ENCODE measurements around the gene HACD3. TPM values are rescaled to one million over a fixed set of nuclear protein-coding genes. Genes with fewer than 3 reads are reported as not detected.

The HACD3 gene
- total and polyA plus RNA-seq, 2 of the 13 experiments (the other 11 are each of a cell fraction or from before 2014, with no cell fraction given) = 73.6 to 161 TPM

DNA sequence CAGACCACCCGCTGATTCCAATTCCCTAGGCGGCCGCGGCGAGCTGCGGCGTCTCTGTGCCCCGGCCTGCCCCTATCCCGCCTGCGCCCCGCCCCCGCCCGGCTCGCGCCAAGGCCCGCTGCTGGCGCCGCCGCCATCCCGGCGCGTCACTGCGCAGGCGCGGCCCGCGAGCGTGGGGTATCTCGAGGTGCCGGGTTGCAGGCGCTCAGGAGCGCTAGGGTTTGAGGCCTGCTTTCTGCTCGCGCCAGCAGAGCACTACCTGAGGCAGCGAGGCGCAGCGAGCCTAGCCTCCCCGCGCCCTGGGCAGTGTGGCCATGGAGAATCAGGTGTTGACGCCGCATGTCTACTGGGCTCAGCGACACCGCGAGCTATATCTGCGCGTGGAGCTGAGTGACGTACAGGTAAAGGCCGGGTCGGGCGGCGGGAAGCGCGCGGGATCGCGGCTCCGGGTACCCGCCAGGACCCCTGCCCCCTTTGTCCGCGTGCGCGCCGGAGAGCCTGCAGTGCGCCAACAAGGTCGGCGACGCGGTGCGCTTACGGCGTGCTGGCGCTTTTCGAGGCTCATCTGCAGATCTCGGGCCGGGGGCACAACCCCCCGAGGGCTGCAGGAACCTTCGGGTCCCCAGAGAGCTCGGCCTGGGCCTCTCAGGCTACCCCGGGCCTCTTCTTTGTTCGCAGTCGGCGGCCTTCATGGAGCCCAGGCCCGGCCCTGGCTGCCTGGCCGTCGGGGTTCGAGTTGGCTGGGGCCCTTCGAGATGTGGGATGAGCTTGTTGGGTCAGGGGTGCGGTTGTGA lies at the start of gene HACD3 (continued):
- TF ChIP-seq ZNF547 (CRISPR knock-in tag; IDR thresholded peaks at IDR 0.05) (peak; percentile 92), KLF16 (CRISPR knock-in tag; IDR thresholded peaks at IDR 0.05) (peak in 1 of 2 experiments; percentile 58; a peak in 1 of 4 replicates), POLR2G (IDR thresholded peaks at IDR 0.05; ENCODE audit: low read depth, low read length) (peak; percentile 73; the same call in 1 of the 2 replicates), ZNF629 (CRISPR knock-in tag; conservative IDR thresholded peaks at IDR 0.05) (no peak), CHD2 (IDR thresholded peaks at IDR 0.05; ENCODE audit: low read depth, low read length) (no peak), ZBTB3 (CRISPR knock-in tag; IDR thresholded peaks at IDR 0.05; ENCODE audit: borderline replicate concordance, low read depth) (0 out of 2 replicates have a peak, but pooled peaks have one; percentile 55), CCDC6 (CRISPR knock-in tag; IDR thresholded peaks at IDR 0.05) (no peak; the same call in 1 of the 2 replicates), ZNF296 (CRISPR knock-in tag; conservative IDR thresholded peaks at IDR 0.05) (no peak), KLF13 (CRISPR knock-in tag; IDR thresholded peaks at IDR 0.05) (0 out of 2 replicates have a peak, but pooled peaks have one; percentile 79), ZNF678 (CRISPR knock-in tag; IDR thresholded peaks at IDR 0.05) (peak; percentile 73; the same call in 1 of the 2 replicates), TEAD2 (CRISPR knock-in tag; IDR thresholded peaks at IDR 0.05) (peak; percentile 63), ZNF672 (CRISPR knock-in tag; IDR thresholded peaks at IDR 0.05) (peak; percentile 85; the same call in 1 of the 2 replicates), RARG (CRISPR knock-in tag; IDR thresholded peaks at IDR 0.05; ENCODE audit: low read depth) (no peak), SRF (IDR thresholded peaks at IDR 0.05; ENCODE audit: low read depth, low read length) (no peak), THYN1 (CRISPR knock-in tag; IDR thresholded peaks at IDR 0.05; ENCODE audit: borderline replicate concordance, low read depth) (no peak), ZNF180 (CRISPR knock-in tag; IDR thresholded peaks at IDR 0.05; ENCODE audit: borderline replicate concordance, low read depth) (no peak), ESRRA (CRISPR knock-in tag; IDR thresholded peaks at IDR 0.05; ENCODE audit: low read depth) (peak; percentile 57; the same call in 1 of the 2 replicates), ZNF20 (CRISPR knock-in tag; IDR thresholded peaks at IDR 0.05) (0 out of 2 replicates have a peak, but pooled peaks have one; percentile 72), HDAC1 (CRISPR knock-in tag; IDR thresholded peaks at IDR 0.05) (peak; percentile 88), KDM6A (CRISPR knock-in tag; IDR thresholded peaks at IDR 0.05; ENCODE audit: low read depth) (no peak), ZSCAN12 (CRISPR knock-in tag; IDR thresholded peaks at IDR 0.05) (peak; percentile 82; the same call in 1 of the 2 replicates), WIZ (CRISPR knock-in tag; IDR thresholded peaks at IDR 0.05) (0 out of 2 replicates have a peak, but pooled peaks have one; percentile 52), ZFY (CRISPR knock-in tag; IDR thresholded peaks at IDR 0.05) (peak; percentile 99), SRSF1 (optimal IDR thresholded peaks at IDR 0.05; ENCODE audit: low read depth, low read length) (no peak), ADNP (CRISPR knock-in tag; IDR thresholded peaks at IDR 0.05) (0 out of 2 replicates have a peak, but pooled peaks have one; percentile 9), STAT5B (CRISPR knock-in tag; IDR thresholded peaks at IDR 0.05) (0 out of 2 replicates have a peak, but pooled peaks have one; percentile 71)
- TF ChIP-seq, protein P1, sequence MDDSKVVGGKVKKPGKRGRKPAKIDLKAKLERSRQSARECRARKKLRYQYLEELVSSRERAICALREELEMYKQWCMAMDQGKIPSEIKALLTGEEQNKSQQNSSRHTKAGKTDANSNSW (CRISPR knock-in tag; IDR thresholded peaks at IDR 0.05; ENCODE audit: borderline replicate concordance) = 0 out of 2 replicates have a peak, but pooled peaks have one; percentile 48
- TF ChIP-seq, protein P2, sequence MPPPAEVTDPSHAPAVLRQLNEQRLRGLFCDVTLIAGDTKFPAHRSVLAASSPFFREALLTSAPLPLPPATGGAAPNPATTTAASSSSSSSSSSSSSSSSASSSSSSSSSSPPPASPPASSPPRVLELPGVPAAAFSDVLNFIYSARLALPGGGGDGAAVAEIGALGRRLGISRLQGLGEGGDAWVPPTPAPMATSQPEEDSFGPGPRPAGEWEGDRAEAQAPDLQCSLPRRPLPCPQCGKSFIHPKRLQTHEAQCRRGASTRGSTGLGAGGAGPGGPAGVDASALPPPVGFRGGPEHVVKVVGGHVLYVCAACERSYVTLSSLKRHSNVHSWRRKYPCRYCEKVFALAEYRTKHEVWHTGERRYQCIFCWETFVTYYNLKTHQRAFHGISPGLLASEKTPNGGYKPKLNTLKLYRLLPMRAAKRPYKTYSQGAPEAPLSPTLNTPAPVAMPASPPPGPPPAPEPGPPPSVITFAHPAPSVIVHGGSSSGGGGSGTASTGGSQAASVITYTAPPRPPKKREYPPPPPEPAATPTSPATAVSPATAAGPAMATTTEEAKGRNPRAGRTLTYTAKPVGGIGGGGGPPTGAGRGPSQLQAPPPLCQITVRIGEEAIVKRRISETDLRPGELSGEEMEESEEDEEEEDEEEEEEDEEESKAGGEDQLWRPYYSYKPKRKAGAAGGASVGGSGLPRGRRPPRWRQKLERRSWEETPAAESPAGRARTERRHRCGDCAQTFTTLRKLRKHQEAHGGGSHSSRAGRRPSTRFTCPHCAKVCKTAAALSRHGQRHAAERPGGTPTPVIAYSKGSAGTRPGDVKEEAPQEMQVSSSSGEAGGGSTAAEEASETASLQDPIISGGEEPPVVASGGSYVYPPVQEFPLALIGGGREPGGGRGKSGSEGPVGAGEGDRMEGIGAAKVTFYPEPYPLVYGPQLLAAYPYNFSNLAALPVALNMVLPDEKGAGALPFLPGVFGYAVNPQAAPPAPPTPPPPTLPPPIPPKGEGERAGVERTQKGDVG (CRISPR knock-in tag; IDR thresholded peaks at IDR 0.05; ENCODE audit: borderline replicate concordance) = no peak

Measured in HepG2 (cell line).